Measurements from ENCODE around the gene CCDC134.

The CCDC134 gene

GRCh38 chr22:41823797-41824196 lies 23.3 kb downstream of the CCDC134 start:
- peaks cover 0 to 21% (median 0%) of the 10 kb centered on the region in 3 donors for H3K36me3 ChIP-seq
- no peak for DNase-seq
- no peaks in the 10 kb centered on the region for H3K9me3 ChIP-seq
- H3K4me3 ChIP-seq = no peak overlapping the region
- no peaks in the 10 kb centered on the region for H3K27me3 ChIP-seq
- H3K27ac ChIP-seq = no peak overlapping the region
- intact Hi-C loops (cut with DNase I; ENCODE audit: low total_unique reads) = no loop called here
- H3K4me1 ChIP-seq = peaks cover 0 to 20% (median 6%) of the 10 kb centered on the region in 4 donors
- no peak for TF ChIP-seq CTCF (IDR thresholded peaks at IDR 0.05)

GRCh38 chr22:41825376-41825775 lies 24.9 kb downstream of the CCDC134 start:
- intact Hi-C loops (cut with DNase I; ENCODE audit: low total_unique reads) = loop anchor here (5.0 kb wide), 1 partner anchor 122 kb away; the partner anchor contains the start of gene CENPM

GRCh38 chr22:41826021-41826420 lies 25.5 kb downstream of the CCDC134 start:
- intact Hi-C loops (cut with DNase I; ENCODE audit: low total_unique reads) = loop anchor here (5.0 kb wide), 1 partner anchor 121 kb away; the partner anchor contains the start of gene CENPM
- H3K27ac ChIP-seq = peak overlapping the region in 1 of 2 donors; percentile 27
- DNase-seq = no peak
- H3K27me3 ChIP-seq = no peaks in the 10 kb centered on the region
- no peak for TF ChIP-seq CTCF (IDR thresholded peaks at IDR 0.05)
- no peaks in the 10 kb centered on the region for H3K9me3 ChIP-seq
- H3K4me1 ChIP-seq = peaks cover 0 to 20% (median 6%) of the 10 kb centered on the region in 4 donors
- H3K36me3 ChIP-seq = peaks cover 0 to 13% (median 0%) of the 10 kb centered on the region in 3 donors
- H3K4me3 ChIP-seq = no peak overlapping the region

More at GRCh38 chr22:41825376-41825775, 24.9 kb downstream of the CCDC134 start:
- Histone ChIP-seq H3K4me3 (no peak overlapping the region), H3K27me3 (no peaks in the 10 kb centered on the region), H3K36me3 (peaks cover 0 to 13% (median 0%) of the 10 kb centered on the region in 3 donors), H3K9me3 (no peaks in the 10 kb centered on the region), H3K4me1 (peaks cover 0 to 20% (median 6%) of the 10 kb centered on the region in 4 donors), H3K27ac (peak overlapping the region; percentile 21 to 27)
- DNase-seq = no peak
- no peak for TF ChIP-seq CTCF (IDR thresholded peaks at IDR 0.05)

- H3K27me3 ChIP-seq = no peaks in the 10 kb centered on the region
- H3K4me1 ChIP-seq = peaks cover 0 to 20% (median 6%) of the 10 kb centered on the region in 4 donors
- H3K36me3 ChIP-seq = peaks cover 0 to 13% (median 0%) of the 10 kb centered on the region in 3 donors
- intact Hi-C loops (cut with DNase I; ENCODE audit: low total_unique reads) = loop anchor here (5.0 kb wide), 1 partner anchor 121 kb away; the partner anchor contains the start of gene CENPM
- no peaks in the 10 kb centered on the region for H3K9me3 ChIP-seq
- H3K27ac ChIP-seq = peak overlapping the region in 1 of 2 donors; percentile 27
- DNase-seq = no peak
- no peak for TF ChIP-seq CTCF (IDR thresholded peaks at IDR 0.05)
- H3K4me3 ChIP-seq = no peak overlapping the region
Observed at GRCh38 chr22:41826430-41827383, 26.2 kb downstream of the CCDC134 start.

GRCh38 chr22:41827671-41828070 lies 27.2 kb downstream of the CCDC134 start:
- DNase-seq = no peak
- intact Hi-C loops (cut with DNase I; ENCODE audit: low total_unique reads) = loop anchor here (5.0 kb wide), 1 partner anchor 120 kb away; the partner anchor contains the start of gene CENPM
- no peak for TF ChIP-seq CTCF (IDR thresholded peaks at IDR 0.05)
- Histone ChIP-seq H3K4me1 (peaks cover 0 to 26% (median 6%) of the 10 kb centered on the region in 4 donors), H3K4me3 (no peak overlapping the region), H3K27ac (no peak overlapping the region), H3K9me3 (no peaks in the 10 kb centered on the region), H3K36me3 (peaks cover 0 to 13% (median 0%) of the 10 kb centered on the region in 3 donors), H3K27me3 (no peaks in the 10 kb centered on the region)

All from tibial artery (tissue), 4 donors.